Peyer's patch (tissue), 4 donors: ENCODE measurements around the gene RTN4.

Experiments
- CTCF ChIP-seq, 6 experiments: fragments of 450-650 bp in 4 of 6; fragments of 200-600 bp in 2 of 6; sonication (generic) in 1 of 6; IDR thresholded peaks; one replicate each; pipeline ENCODE4 v1.5.1; 2017 to 2019; ENCODE audit warnings: antibody characterized with exemption in 6 of 6, mild to moderate bottlenecking in 3 of 6, moderate library complexity in 1 of 6
- POLR2A ChIP-seq, 2 donors: fragments of 450-650 bp; IDR thresholded peaks; one replicate each; pipeline ENCODE4 v1.5.1; 2017; ENCODE audit warnings: antibody characterized with exemption in 2 of 2, mild to moderate bottlenecking in 2 of 2, moderate library complexity in 2 of 2

- TF ChIP-seq CTCF (IDR thresholded peaks at IDR 0.05), result no peak
- TF ChIP-seq POLR2A (IDR thresholded peaks at IDR 0.05), result no peak
Measured at GRCh38 chr2:54979321-54980044, 70.8 kb downstream of the RTN4 start.
